HCEC 1CT (cell line): Measurements from ENCODE around the gene SSH2.
"Not testable (repeated sequence)": the region's sequence is repeated elsewhere in the genome, so short reads cannot be mapped to it uniquely, and the experiment has no call there.

ENCODE experiments used
- DNase-seq: peaks from one replicate; pipeline ENCODE4 v3.0.0-alpha.2; 2017

Gene SSH2

GRCh38 chr17:29655323-29655722 is 274.7 kb downstream of the SSH2 start:
- no peak for DNase-seq

DNA sequence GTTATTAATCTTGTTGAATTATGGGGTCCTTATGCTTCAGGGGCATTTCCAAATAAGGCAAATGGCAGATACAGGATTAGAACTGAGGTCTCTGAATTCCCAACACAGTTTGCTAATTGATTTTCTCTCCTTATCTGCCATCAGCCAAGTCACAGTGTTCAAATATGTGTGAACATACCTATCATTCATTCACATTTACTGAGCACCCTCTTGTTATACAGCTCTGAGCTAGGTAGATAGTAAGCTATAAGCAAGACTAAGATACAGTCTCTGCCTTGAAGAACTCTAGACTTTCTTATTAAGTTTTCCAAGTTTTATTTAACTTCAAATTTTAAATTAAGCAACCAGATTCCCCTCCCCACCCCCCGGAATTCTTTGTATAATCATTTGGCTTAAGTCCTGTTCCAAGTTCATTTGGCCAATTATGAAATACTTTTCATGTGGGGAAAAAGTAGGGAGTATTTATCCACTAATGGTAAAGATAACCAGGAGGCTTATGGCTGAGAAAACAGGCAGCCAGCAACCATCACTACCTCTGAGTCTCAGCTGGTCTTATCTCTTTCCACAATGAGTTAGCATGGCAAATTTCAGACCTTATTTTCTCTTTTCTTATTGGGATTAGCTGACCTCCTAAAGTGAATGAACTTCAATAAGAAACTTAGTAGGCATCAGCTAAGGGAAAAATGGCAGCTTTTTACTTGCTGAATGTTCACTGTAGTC is 275.9 kb downstream of the SSH2 start:
- no peak for DNase-seq

GRCh38 chr17:29652976-29653375 is 277.1 kb downstream of the SSH2 start:
- DNase-seq, result no peak

DNA sequence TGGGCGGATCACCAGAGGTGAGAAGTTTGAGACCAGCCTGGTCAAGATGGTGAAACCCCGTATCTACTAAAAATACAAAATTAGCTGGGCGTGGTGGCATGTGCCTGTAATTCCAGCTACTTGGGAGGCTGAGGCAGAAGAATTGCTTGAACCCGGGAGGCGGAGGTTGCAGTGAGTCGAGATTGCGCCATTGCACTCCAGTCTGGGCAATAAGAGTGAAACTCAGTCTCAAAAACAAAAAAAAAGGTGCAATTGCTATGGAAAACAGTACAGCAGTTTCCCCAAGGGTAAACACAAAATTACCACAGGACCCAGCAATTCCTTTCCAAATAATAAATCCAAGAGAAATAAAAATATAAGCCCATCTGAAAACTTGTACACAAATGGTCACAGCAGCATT is 278.1 kb downstream of the SSH2 start:
- not testable (repeated sequence) for DNase-seq

DNA sequence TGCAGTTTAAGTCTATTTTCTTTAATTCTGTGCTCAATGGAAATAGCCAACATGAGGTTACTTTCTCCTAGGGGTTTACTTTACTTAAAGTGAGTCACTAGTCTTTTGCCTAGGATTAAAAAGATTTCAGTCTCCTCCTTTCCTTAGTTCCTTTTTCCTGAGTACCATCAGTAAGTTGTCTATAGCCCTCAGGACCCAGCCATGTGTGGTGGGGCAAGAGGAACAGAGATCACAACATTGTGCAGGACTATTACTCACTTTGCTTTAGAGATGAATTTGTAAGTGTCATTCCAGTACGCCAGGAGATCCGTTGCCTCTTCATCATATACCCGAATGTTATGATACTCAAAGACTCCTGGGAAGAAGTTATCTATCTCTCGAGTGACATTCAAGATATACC is 279.6 kb downstream of the SSH2 start:
- DNase-seq, result no peak

DNA sequence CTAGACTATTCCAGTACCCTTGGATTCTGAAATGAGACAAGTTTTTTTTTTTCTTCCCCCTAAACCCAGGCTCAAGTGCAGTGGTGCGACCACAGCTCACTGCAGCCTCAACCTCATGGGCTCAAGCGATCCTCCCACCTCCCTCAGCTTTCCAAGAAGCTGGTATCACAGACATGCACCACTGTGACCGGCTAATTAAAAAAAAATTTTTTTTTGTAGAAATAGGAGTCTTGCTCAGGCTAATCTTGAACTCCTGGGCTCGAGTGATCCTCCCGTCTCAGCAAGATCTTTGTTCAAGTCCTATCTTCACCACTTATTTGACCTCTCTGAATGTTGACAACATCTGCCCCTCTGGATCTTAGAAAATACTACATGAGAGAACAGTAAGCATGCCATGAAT is 280.7 kb downstream of the SSH2 start:
- DNase-seq, result no peak

- DNase-seq, result no peak
These were observed 282.0 kb downstream of the SSH2 start for GRCh38 chr17:29648005-29648404.

- DNase-seq, result peak; percentile 59
These were observed 284.4 kb downstream of the SSH2 start for GRCh38 chr17:29645515-29646051.

- DNase-seq, result no peak
These were observed 286.2 kb downstream of the SSH2 start for GRCh38 chr17:29643817-29644160.

DNA sequence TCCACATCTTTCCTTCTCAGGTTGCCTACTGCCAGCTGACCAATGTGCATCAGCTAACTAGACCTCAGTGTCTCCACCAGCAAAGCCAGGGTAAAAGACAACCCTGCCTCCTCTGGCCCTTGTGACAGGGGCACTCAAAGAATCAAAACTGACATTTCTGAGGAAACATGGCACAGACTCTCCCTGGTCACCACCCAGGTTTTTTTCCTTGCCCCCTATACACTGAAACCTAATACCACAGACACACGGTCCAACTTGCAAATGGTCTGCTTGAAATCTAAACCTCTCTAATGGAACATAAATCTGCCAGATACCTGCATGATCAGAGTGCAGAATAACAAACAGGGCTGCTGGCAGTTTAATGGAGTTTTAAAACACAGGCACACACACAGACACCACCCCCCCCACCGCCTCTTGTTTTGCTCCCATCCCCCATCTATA is 287.8 kb downstream of the SSH2 start:
- DNase-seq, result no peak

DNA sequence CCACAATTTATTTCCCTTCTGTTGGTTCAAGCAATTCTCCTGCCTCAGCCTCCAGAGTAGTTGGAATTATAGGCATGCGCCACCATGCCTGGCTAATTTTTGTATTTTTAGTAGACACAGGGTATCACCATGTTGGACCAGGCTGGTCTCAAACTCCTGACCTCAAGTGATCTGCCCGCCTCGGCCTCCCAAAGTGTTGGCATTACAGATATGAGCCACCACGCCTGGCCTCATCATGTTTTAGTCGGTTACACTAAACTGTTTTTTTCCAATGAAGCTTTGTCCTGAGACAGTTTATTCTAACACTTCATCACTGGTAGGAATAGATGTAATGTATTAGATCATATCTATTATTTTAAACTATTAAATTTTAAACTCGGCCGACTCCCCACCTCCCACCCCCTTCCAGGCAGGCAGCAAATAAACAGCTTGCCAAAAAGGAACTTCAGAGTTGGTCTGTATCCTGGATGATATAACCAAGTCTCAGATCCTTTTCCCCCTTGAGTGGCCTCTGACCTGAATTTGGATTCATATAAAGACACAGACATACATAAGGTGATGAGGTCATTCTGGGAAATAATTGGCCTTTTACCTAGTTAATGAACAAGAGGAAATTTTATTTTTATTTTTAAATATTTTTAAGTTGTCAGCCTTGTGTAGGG is 288.9 kb downstream of the SSH2 start:
- DNase-seq, result no peak

- peak; percentile 18 for DNase-seq
These were observed 289.6 kb downstream of the SSH2 start for GRCh38 chr17:29640413-29640812.

DNA sequence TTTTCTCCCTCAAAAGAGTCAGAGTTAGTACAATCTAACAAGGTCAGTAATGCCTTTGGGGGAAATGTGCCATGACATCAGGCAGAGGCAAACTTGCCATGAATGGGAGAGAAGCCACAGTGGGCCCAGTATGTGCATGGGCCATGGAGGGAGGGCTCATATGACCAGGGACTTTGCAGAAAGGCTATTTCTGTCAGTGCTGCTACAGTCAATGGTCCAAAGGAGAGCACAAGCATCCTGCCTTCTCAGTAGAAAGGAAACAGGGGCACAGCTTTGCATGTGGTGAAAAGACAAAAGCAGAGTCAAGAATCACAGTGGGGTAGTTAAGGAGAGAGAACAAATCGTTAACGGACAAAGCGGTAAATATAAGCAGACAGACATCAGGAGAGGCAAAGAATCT is 296.1 kb downstream of the SSH2 start:
- DNase-seq, result no peak

- DNase-seq, result no peak
These were observed 299.3 kb downstream of the SSH2 start for GRCh38 chr17:29630630-29631193.

- DNase-seq, result no peak
These were observed 300.2 kb downstream of the SSH2 start for GRCh38 chr17:29629839-29630238.

GRCh38 chr17:29628644-29629043 is 301.4 kb downstream of the SSH2 start:
- DNase-seq, result no peak

GRCh38 chr17:29627951-29628350 is 302.1 kb downstream of the SSH2 start:
- no peak for DNase-seq

GRCh38 chr17:29625037-29625750 is 304.8 kb downstream of the SSH2 start:
- peak; percentile 36 for DNase-seq

- DNase-seq, result no peak
These were observed 305.4 kb downstream of the SSH2 start for GRCh38 chr17:29624586-29624985.

DNA sequence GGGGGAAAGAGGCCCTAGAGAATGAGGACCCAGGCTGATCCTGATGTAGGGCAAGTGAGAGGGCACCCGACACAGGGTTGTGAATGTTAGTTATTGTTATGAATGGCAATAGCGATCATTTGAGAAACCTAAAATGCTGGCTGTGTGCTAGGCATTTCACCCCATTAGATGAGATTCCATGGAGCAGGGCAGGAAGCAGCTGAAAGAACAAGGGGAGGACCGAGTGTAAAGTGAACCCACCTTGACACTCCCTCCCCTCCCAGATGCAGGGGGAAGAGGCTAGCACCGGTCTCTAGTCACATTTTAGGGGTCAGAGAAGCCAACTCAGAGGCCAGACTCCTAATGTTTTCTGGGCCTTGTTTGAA is 306.8 kb downstream of the SSH2 start:
- DNase-seq, result no peak

DNA sequence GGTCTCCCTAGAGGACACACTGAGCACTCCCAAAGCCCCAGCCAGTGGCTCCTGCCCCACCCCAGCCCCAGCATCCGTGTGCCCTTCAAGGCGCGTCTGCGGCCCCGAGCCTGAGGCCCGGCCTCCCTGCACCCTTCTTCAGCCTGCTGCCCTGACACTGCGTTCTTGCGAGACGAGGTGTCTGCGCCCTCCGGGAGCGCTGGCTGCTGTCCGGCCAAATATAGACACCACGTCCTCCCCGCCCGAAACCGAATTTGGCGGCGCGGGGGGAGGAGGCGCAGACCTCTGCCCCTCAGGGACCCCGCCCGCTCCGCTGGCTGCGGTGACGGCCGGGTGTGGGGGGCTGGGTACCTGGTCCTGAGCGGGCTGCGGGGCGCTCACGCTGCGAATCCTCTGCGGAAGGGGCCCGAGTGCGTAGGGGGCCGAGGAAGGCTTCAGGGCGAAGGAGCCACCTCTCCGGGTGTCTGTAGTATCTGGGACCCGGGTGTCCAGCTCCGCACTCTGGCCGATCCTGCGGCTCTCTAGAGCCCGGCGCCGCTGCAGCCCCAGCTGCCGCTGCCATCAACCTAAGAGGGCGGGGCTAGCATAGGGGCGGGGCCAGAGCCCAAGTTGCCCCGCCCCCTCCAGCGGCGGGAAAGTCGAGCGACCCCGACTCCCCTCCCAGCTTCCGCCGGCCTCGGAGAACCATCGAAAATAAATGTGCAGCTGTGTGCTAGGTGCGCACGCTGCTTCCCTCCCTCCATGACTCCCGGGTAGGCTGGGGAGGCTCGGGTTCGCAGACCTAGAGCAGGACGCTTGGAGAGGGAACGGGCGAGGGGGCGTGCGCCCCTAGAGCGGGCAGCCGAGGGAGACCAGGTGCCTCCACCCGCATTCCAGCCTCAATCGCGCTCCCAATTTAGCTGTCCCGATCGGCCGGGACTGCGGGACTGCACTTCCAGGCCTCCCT is 307.4 kb downstream of the SSH2 start, which contains the start of gene CORO6:
CORO6 (minus strand) TSS at position 576 of the 946 bp plus-strand sequence. CDS start 1,491 bp downstream, outside the sequence.
- peak; percentile 44 for DNase-seq

GRCh38 chr17:29621751-29622194 is 308.3 kb downstream of the SSH2 start:
- no peak for DNase-seq
